Keratinocyte (primary cell): ENCODE results near the gene ARMC2. TPM values are rescaled to one million over a fixed set of nuclear protein-coding genes. Genes with fewer than 3 reads are reported as not detected.

Experiments
- DNase-seq: peaks from one replicate; pipeline ENCODE4 v3.0.0-alpha.2; 2011; ENCODE audit warnings: low read depth, missing footprints, low spot score
- FAIRE-seq: peaks from 2 replicates; lab custom pipeline; 2011; peaks lifted over from hg19 to GRCh38; lab: Jason Lieb, UNC
- H2AFZ ChIP-seq: 2 replicates; pipeline ENCODE4 v1.6.0; 2012; ENCODE audit warnings: low read length, control low read depth, inconsistent platforms; ENCODE audit not compliant: control insufficient read depth
- H3K27ac ChIP-seq: 2 replicates; pipeline ENCODE4 v1.5.1; 2011; ENCODE audit warnings: low read length; ENCODE audit not compliant: control insufficient read depth, insufficient read depth
- H3K27me3 ChIP-seq: 3 replicates; pipeline ENCODE4 v1.6.0; 2011; ENCODE audit warnings: low read length; ENCODE audit not compliant: control insufficient read depth, insufficient read depth; ENCODE audit errors: extremely low read depth
- H3K36me3 ChIP-seq, 2 experiments: 2 replicates in 1 of 2; 3 replicates in 1 of 2; pipeline ENCODE4 v1.5.1; 2011; ENCODE audit warnings: low read length in 2 of 2, mild to moderate bottlenecking in 1 of 2; ENCODE audit not compliant: control insufficient read depth in 2 of 2, insufficient read depth in 2 of 2; ENCODE audit errors: extremely low read depth in 1 of 2
- H3K4me1 ChIP-seq: 3 replicates; pipeline ENCODE4 v1.5.1; 2011; ENCODE audit warnings: low read length; ENCODE audit not compliant: control insufficient read depth, insufficient read depth; ENCODE audit errors: extremely low read depth
- H3K4me2 ChIP-seq: 3 replicates; pipeline ENCODE4 v1.6.0; 2011; ENCODE audit warnings: low read depth, low read length; ENCODE audit not compliant: control insufficient read depth, insufficient read depth; ENCODE audit errors: extremely low read depth
- H3K4me3 ChIP-seq, 3 experiments: fragments of 200-600 bp in 1 of 3; sonication (generic) in 1 of 3; 2 replicates in 2 of 3; 3 replicates in 1 of 3; pipeline ENCODE4 v1.5.1; 2011 to 2016; ENCODE audit warnings: low read length in 3 of 3, mild to moderate bottlenecking in 3 of 3, control low read depth in 2 of 3, inconsistent platforms in 1 of 3, low read depth in 1 of 3, mixed read lengths in 1 of 3, mixed run types in 1 of 3, moderate library complexity in 1 of 3; ENCODE audit not compliant: control insufficient read depth in 2 of 3, insufficient read depth in 2 of 3; ENCODE audit errors: extremely low read depth in 1 of 3
- H3K79me2 ChIP-seq: 2 replicates; pipeline ENCODE4 v1.6.0; 2012; ENCODE audit warnings: low read length; ENCODE audit not compliant: control insufficient read depth, insufficient read depth
- H3K9ac ChIP-seq: 3 replicates; pipeline ENCODE4 v1.6.0; 2011; ENCODE audit warnings: low read length; ENCODE audit not compliant: control insufficient read depth, insufficient read depth; ENCODE audit errors: extremely low read depth
- H3K9me1 ChIP-seq: 3 replicates; pipeline ENCODE4 v1.6.0; 2011; ENCODE audit warnings: low read length; ENCODE audit not compliant: control insufficient read depth, insufficient read depth; ENCODE audit errors: extremely low read depth
- H3K9me3 ChIP-seq: 2 replicates; pipeline ENCODE4 v1.5.1; 2012; ENCODE audit warnings: low read depth, low read length; ENCODE audit not compliant: control insufficient read depth
- H4K20me1 ChIP-seq: 3 replicates; pipeline ENCODE4 v1.6.0; 2011; ENCODE audit warnings: low read length; ENCODE audit not compliant: control insufficient read depth, insufficient read depth; ENCODE audit errors: extremely low read depth
- CTCF ChIP-seq, 3 experiments: IDR thresholded peaks in 1 of 3; conservative IDR thresholded peaks in 1 of 3; optimal IDR thresholded peaks in 1 of 3; 2 replicates in 2 of 3; 3 replicates in 1 of 3; pipeline versions ENCODE3 to v1.5.1; 2011; ENCODE audit warnings: low read length in 3 of 3, mild to moderate bottlenecking in 3 of 3, moderate library complexity in 2 of 3, control low read depth in 1 of 3, inconsistent platforms in 1 of 3; ENCODE audit not compliant: insufficient read depth in 2 of 3; ENCODE audit errors: extremely low read depth in 1 of 3
- EZH2 ChIP-seq: IDR thresholded peaks from one replicate; pipeline ENCODE4 v1.6.1; 2012; ENCODE audit warnings: inconsistent platforms, mild to moderate bottlenecking, low read length, moderate library complexity
- dilution Hi-C: fragments of 300-500 bp; cut with MboI; formaldehyde crosslinking; loops from one replicate; pipeline ENCODE4 v1.7.0; 2020; ENCODE audit warnings: low sequenced_read_pairs; ENCODE audit not compliant: extremely low pct_ligation_motif_present
- polyA plus RNA-seq, 5 experiments: library from polyadenylated mRNA; depleted of rRNA in 3 of 5; stranded (reverse) in 3 of 5; stranded (forward) in 1 of 5; unstranded in 1 of 5; fragments of >200 nt; gene quantifications; 1 replicate in 1 of 5; 2 replicates in 3 of 5; 3 replicates in 1 of 5; pipeline versions ENCODE4 v1.2.1 to v1.2.3, GENCODE V29; 2011 to 2012; ENCODE audit warnings: missing spikeins in 2 of 5, low read depth in 1 of 5, low replicate concordance in 1 of 5

Gene ARMC2
- polyA plus RNA-seq, 1 donor (not counting 4 experiments of a cell fraction or from before 2014, with no cell fraction given): 3.8 TPM

- Histone ChIP-seq H3K4me1 (no peaks in the 10 kb centered on the region), H3K27me3 (no peaks in the 10 kb centered on the region), H3K79me2 (no peaks in the 10 kb centered on the region), H3K9me1 (no peaks in the 10 kb centered on the region), H4K20me1 (no peaks in the 10 kb centered on the region), H3K9ac (no peak overlapping the region), H3K4me3 (no peak overlapping the region), H3K9me3 (no peaks in the 10 kb centered on the region), H3K36me3 (no peaks in the 10 kb centered on the region), H3K4me2 (no peak overlapping the region), H3K27ac (no peak overlapping the region), H2AFZ (no peak overlapping the region)
- DNase-seq: no peak
- no peak for TF ChIP-seq EZH2
- no peak for TF ChIP-seq CTCF (optimal IDR thresholded peaks at IDR 0.05 in 1 of 3, IDR thresholded peaks at IDR 0.05 in 1 of 3, conservative IDR thresholded peaks at IDR 0.05 in 1 of 3; ENCODE audit: extremely low read depth in 1 of 3, insufficient read depth in 2 of 3, low read length in 3 of 3)
- FAIRE-seq: no peak
- dilution Hi-C loops: no loop called here
Measured at GRCh38 chr6:108874470-108875160, 26.4 kb downstream of the ARMC2 start.

- Histone ChIP-seq H4K20me1 (no peaks in the 10 kb centered on the region), H3K9me1 (no peaks in the 10 kb centered on the region), H3K9me3 (no peaks in the 10 kb centered on the region), H3K4me2 (no peak overlapping the region), H3K4me1 (no peaks in the 10 kb centered on the region), H3K79me2 (no peaks in the 10 kb centered on the region), H3K27me3 (no peaks in the 10 kb centered on the region), H3K36me3 (no peaks in the 10 kb centered on the region), H2AFZ (no peak overlapping the region), H3K9ac (no peak overlapping the region), H3K4me3 (no peak overlapping the region), H3K27ac (no peak overlapping the region)
- TF ChIP-seq EZH2: no peak
- TF ChIP-seq CTCF (optimal IDR thresholded peaks at IDR 0.05 in 1 of 3, IDR thresholded peaks at IDR 0.05 in 1 of 3, conservative IDR thresholded peaks at IDR 0.05 in 1 of 3; ENCODE audit: extremely low read depth in 1 of 3, insufficient read depth in 2 of 3, low read length in 3 of 3): no peak
- DNase-seq (no peak), FAIRE-seq (no peak)
- dilution Hi-C loops: no loop called here
Measured at GRCh38 chr6:108875161-108875555, 26.9 kb downstream of the ARMC2 start.
